SH-SY5Y (cell line): Measurements from ENCODE around the gene PASK.

ENCODE experiments used
- GATA2 ChIP-seq: IDR thresholded peaks from 2 replicates; pipeline ENCODE4 v1.6.1; 2011; ENCODE audit warnings: mild to moderate bottlenecking, low read depth, low read length
- GATA3 ChIP-seq: IDR thresholded peaks from 2 replicates; pipeline ENCODE4 v1.6.1; 2011; ENCODE audit warnings: low read depth, mild to moderate bottlenecking, low read length, moderate library complexity

DNA sequence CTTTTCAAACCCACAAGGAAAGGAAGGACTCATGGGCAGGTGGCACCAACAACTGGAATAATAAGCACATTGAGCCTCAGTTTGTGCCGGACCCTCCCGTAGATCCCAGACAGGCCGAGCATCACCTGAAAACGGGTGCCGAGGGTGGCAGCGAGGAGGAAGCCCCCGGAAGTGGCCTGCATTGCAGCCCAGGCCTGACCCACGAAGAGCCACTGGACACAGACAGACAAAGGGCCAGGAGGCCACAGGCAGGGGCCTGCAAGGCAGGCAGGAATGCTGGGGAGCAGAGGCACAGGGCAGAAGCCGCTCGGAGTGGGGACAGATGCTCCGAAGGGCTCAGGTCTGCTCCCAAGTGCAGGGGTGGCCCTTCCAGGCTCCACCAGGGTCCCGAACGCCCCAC is 78.9 kb downstream of the PASK start:
- TF ChIP-seq GATA2 (no peak), GATA3 (no peak)
